ENCODE measurements around the gene POC1A.

Gene POC1A

DNA sequence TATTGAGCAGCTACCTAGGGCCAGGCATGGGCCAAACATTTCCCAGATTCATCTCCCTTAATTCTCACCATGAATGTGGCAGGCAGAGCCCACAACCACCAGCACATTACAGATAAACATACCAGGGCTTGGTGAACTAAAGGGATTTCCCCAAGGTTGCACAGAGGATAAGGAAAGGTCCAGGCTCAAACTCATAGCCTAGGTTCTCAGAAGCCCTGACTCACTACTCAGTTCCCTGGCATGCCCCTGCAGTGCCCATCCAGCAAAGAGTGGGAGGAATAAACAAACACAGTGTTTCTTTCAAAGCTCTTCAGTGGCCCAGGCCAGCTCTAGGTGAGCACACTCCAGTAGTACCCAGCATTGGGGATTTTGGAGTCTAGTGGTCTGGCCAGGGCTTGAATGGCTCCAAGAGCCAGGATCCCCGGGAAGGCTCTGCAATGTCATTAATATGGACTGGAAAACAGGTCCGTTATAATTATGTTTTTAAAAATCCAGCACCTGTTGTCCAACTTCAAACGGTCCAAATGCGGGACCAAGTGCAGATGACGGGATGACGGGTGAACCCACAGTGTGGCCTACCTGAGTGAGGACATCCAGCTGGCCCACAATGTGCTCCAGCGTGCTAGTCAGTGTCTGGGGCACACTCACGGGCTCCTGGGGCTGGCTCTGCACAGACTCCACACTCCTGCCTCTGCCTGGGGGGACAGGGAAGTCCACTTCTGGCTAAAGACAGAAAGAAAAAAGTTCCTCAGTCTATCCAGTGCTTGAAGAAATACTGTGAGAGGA is 58.0 kb downstream of the POC1A start (continued):
- TF ChIP-seq, protein P1, sequence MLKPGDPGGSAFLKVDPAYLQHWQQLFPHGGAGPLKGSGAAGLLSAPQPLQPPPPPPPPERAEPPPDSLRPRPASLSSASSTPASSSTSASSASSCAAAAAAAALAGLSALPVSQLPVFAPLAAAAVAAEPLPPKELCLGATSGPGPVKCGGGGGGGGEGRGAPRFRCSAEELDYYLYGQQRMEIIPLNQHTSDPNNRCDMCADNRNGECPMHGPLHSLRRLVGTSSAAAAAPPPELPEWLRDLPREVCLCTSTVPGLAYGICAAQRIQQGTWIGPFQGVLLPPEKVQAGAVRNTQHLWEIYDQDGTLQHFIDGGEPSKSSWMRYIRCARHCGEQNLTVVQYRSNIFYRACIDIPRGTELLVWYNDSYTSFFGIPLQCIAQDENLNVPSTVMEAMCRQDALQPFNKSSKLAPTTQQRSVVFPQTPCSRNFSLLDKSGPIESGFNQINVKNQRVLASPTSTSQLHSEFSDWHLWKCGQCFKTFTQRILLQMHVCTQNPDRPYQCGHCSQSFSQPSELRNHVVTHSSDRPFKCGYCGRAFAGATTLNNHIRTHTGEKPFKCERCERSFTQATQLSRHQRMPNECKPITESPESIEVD (tag by site-specific recombination; IDR thresholded peaks at IDR 0.05), result no peak
- no peak for TF ChIP-seq ZNF843 (tag by site-specific recombination; IDR thresholded peaks at IDR 0.05)

- TF ChIP-seq, protein P2, sequence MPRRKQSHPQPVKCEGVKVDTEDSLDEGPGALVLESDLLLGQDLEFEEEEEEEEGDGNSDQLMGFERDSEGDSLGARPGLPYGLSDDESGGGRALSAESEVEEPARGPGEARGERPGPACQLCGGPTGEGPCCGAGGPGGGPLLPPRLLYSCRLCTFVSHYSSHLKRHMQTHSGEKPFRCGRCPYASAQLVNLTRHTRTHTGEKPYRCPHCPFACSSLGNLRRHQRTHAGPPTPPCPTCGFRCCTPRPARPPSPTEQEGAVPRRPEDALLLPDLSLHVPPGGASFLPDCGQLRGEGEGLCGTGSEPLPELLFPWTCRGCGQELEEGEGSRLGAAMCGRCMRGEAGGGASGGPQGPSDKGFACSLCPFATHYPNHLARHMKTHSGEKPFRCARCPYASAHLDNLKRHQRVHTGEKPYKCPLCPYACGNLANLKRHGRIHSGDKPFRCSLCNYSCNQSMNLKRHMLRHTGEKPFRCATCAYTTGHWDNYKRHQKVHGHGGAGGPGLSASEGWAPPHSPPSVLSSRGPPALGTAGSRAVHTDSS (tag by site-specific recombination; IDR thresholded peaks at IDR 0.05), result no peak
- no peak for TF ChIP-seq ZNF239 (tag by site-specific recombination; IDR thresholded peaks at IDR 0.05)
- no peak for TF ChIP-seq ZNF658 (tag by site-specific recombination; IDR thresholded peaks at IDR 0.05)
- TF ChIP-seq ZNF23 (tag by site-specific recombination; IDR thresholded peaks at IDR 0.05; ENCODE audit: borderline replicate concordance), result no peak
- TF ChIP-seq ZNF837 (tag by site-specific recombination; IDR thresholded peaks at IDR 0.05), result no peak
- no peak for TF ChIP-seq ZIC2 (tag by site-specific recombination; IDR thresholded peaks at IDR 0.05)
- TF ChIP-seq GLI4 (tag by site-specific recombination; IDR thresholded peaks at IDR 0.05), result no peak
- TF ChIP-seq ZNF140 (tag by site-specific recombination; IDR thresholded peaks at IDR 0.05), result no peak
- TF ChIP-seq ZFP69B (tag by site-specific recombination; IDR thresholded peaks at IDR 0.05), result no peak
- TF ChIP-seq, protein P3, sequence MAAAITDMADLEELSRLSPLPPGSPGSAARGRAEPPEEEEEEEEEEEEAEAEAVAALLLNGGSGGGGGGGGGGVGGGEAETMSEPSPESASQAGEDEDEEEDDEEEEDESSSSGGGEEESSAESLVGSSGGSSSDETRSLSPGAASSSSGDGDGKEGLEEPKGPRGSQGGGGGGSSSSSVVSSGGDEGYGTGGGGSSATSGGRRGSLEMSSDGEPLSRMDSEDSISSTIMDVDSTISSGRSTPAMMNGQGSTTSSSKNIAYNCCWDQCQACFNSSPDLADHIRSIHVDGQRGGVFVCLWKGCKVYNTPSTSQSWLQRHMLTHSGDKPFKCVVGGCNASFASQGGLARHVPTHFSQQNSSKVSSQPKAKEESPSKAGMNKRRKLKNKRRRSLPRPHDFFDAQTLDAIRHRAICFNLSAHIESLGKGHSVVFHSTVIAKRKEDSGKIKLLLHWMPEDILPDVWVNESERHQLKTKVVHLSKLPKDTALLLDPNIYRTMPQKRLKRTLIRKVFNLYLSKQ (tag by site-specific recombination; IDR thresholded peaks at IDR 0.05; ENCODE audit: borderline replicate concordance), result no peak
- peaks cover 0 to 70% of the 10 kb centered on the region in 2 experiments; a peak in 1 of 3 replicates for H3K36me3 ChIP-seq (ENCODE audit: control insufficient read depth in 2 of 2, insufficient read depth in 1 of 2, low read length in 2 of 2)
- no peaks in the 10 kb centered on the region for H3K9me3 ChIP-seq (ENCODE audit: control insufficient read depth, insufficient read depth, low read depth, low read length)
- no peak overlapping the region for H3K4me3 ChIP-seq (ENCODE audit: low read depth, low read length)
- POLR2A ChIA-PET, result no interaction called here
- no peak overlapping the region for H3K27ac ChIP-seq (ENCODE audit: extremely low read depth, low read depth, low read length)
- H3K4me1 ChIP-seq (ENCODE audit: control insufficient read depth, insufficient read depth, low read length), result no peaks in the 10 kb centered on the region
- CTCF ChIA-PET, result interaction anchor here (0.7 kb wide), 1 partner anchor 103 kb away, joined by 3 read pairs; no protein-coding TSS in a partner anchor
These were observed 59.4 kb downstream of the POC1A start for GRCh38 chr3:52094571-52095485.

- POLR2A ChIA-PET, result no interaction called here
- TF ChIP-seq REPIN1 (tag by site-specific recombination; IDR thresholded peaks at IDR 0.05; ENCODE audit: low read depth), result no peak
- no peak for TF ChIP-seq ZSCAN23 (tag by site-specific recombination; IDR thresholded peaks at IDR 0.05)
- no peak for TF ChIP-seq ZNF184 (tag by site-specific recombination; IDR thresholded peaks at IDR 0.05)
- no peak for TF ChIP-seq ZBTB49 (tag by site-specific recombination; IDR thresholded peaks at IDR 0.05; ENCODE audit: low read depth)
- no peak for TF ChIP-seq ZNF248 (tag by site-specific recombination; IDR thresholded peaks at IDR 0.05)
- TF ChIP-seq ZBTB44 (tag by site-specific recombination; IDR thresholded peaks at IDR 0.05), result no peak
- no peak for TF ChIP-seq TCF7L2 (IDR thresholded peaks at IDR 0.05; ENCODE audit: borderline replicate concordance, low read depth, low read length)
These were observed 60.3 kb downstream of the POC1A start for GRCh38 chr3:52093756-52094545.

More at GRCh38 chr3:52093756-52094545, 60.3 kb downstream of the POC1A start:
- no peaks in the 10 kb centered on the region for H3K4me1 ChIP-seq (ENCODE audit: control insufficient read depth, insufficient read depth, low read length)
- peaks cover 0 to 70% of the 10 kb centered on the region in 2 experiments; a peak in 1 of 3 replicates for H3K36me3 ChIP-seq (ENCODE audit: control insufficient read depth in 2 of 2, insufficient read depth in 1 of 2, low read length in 2 of 2)
- CTCF ChIA-PET, result interaction anchor here (0.8 kb wide), 1 partner anchor 93 kb away, joined by 3 read pairs; no protein-coding TSS in a partner anchor
- H3K4me3 ChIP-seq (ENCODE audit: low read depth, low read length), result no peak overlapping the region
- no peak overlapping the region for H3K27ac ChIP-seq (ENCODE audit: extremely low read depth, low read depth, low read length)
- no peaks in the 10 kb centered on the region for H3K9me3 ChIP-seq (ENCODE audit: control insufficient read depth, insufficient read depth, low read depth, low read length)

Measured in HEK293 (cell line).